ENCODE results near the gene NCAM1.

DNA sequence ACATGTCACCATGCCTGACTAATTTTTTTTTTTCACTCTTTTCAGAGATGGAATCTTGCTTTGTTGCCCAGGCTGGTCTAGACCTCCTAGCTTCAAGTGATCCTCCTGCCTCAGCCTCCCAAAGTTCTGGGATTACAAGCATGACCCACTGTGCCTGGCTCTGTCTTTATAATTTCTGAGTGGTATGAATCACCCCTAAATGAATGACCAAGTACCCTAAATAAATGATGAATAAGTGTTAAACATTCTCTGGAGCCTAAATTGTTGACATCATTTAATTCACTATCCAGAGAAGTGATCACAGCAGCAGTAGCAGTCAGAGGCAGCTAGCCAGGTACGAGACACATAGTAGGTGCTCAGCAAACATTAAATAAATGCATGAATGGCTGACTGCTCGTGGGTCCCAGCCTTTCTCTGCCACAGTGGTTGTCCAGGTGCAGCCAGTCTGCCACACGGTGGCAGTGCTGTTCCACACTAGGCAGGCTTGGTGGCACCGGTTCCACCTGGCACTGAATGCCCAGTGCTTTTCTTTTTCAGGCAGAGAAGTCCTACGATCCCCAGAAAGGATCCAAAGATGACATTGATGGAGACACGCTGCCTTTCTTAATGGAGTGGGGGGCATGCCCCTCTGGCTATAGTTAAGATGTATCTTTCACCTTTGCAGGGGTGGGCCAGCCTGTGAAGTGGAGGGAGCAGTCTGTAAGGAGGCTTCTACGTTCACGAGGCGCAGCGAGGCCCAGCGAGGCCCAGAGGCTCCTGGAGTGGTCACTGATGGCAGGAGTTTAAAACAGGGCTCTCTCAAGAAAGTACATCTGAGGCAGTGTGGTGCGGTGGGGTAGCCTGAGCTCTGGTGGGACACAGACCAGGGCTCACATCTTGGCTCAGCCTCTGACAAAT lies 344.5 kb downstream of the NCAM1 start:
- TF ChIP-seq POLR2AphosphoS5 (IDR thresholded peaks at IDR 0.05; ENCODE audit: insufficient read depth in 1 of 2, low read depth in 1 of 2) (no peak), POLR2A (IDR thresholded peaks at IDR 0.05) (no peak)
- TF ChIP-seq, protein P1, sequence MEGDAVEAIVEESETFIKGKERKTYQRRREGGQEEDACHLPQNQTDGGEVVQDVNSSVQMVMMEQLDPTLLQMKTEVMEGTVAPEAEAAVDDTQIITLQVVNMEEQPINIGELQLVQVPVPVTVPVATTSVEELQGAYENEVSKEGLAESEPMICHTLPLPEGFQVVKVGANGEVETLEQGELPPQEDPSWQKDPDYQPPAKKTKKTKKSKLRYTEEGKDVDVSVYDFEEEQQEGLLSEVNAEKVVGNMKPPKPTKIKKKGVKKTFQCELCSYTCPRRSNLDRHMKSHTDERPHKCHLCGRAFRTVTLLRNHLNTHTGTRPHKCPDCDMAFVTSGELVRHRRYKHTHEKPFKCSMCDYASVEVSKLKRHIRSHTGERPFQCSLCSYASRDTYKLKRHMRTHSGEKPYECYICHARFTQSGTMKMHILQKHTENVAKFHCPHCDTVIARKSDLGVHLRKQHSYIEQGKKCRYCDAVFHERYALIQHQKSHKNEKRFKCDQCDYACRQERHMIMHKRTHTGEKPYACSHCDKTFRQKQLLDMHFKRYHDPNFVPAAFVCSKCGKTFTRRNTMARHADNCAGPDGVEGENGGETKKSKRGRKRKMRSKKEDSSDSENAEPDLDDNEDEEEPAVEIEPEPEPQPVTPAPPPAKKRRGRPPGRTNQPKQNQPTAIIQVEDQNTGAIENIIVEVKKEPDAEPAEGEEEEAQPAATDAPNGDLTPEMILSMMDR (IDR thresholded peaks at IDR 0.05) = peak; percentile 76 to 95 (median 87)

Data from vagina (tissue), 2 donors.